OCI-LY7 (cell line): ENCODE data around the gene RAB3C.

ENCODE experiments used
- EZH2phosphoT487 ChIP-seq: fragments of 200-600 bp; sonication (generic); IDR thresholded peaks from 2 replicates; pipeline ENCODE4 v1.6.1; 2018; ENCODE audit warnings: low read depth, borderline replicate concordance, mild to moderate bottlenecking, mixed run types, antibody characterized with exemption, low read length, moderate library complexity, mixed read lengths
- TF ChIP-seq, protein P1 (sequence below): fragments of 200-600 bp; sonication (generic); conservative IDR thresholded peaks from 2 replicates; pipeline ENCODE4 v1.5.1; 2014; ENCODE audit warnings: mild to moderate bottlenecking, antibody characterized with exemption, low read length, moderate library complexity, mixed read lengths

DNA sequence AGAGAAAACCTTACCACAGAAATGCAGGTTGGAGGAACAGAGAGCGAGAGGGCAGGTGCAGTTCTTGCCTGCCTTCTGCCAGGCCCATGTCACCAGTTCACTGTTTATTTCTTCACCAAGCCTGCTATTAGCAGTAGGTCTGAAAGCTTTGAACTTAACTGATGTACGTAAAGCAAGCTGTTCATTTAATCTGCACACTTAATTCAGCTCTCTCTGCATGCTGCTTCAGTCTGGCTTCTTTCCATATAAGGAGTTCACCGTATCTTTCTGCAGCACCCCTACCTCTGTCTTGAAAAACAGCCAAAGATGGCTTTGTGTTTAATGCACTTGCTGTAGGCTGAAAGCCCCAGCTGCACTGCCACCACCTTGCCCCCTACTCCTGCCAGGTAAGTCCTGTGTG, 205.1 kb downstream of the RAB3C start:
- TF ChIP-seq, protein P1, sequence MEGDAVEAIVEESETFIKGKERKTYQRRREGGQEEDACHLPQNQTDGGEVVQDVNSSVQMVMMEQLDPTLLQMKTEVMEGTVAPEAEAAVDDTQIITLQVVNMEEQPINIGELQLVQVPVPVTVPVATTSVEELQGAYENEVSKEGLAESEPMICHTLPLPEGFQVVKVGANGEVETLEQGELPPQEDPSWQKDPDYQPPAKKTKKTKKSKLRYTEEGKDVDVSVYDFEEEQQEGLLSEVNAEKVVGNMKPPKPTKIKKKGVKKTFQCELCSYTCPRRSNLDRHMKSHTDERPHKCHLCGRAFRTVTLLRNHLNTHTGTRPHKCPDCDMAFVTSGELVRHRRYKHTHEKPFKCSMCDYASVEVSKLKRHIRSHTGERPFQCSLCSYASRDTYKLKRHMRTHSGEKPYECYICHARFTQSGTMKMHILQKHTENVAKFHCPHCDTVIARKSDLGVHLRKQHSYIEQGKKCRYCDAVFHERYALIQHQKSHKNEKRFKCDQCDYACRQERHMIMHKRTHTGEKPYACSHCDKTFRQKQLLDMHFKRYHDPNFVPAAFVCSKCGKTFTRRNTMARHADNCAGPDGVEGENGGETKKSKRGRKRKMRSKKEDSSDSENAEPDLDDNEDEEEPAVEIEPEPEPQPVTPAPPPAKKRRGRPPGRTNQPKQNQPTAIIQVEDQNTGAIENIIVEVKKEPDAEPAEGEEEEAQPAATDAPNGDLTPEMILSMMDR, result no peak
- no peak for TF ChIP-seq EZH2phosphoT487
